ENCODE data around the gene LRRC47. TPM values are rescaled to one million over a fixed set of nuclear protein-coding genes. Genes with fewer than 3 reads are reported as not detected.

Gene LRRC47
- total RNA-seq, 1 experiment from 2014 or later = 65.1 TPM

- H2AK5ac ChIP-seq (ENCODE audit: insufficient read length, low read length) = no peak overlapping the region
- H3K56ac ChIP-seq (ENCODE audit: insufficient read length, low read depth, low read length) = no peak overlapping the region
- H3K27me3 ChIP-seq (ENCODE audit: insufficient read depth, low read length) = no peaks in the 10 kb centered on the region
- H3K9me3 ChIP-seq (ENCODE audit: control insufficient read depth, low read depth, low read length) = no peaks in the 10 kb centered on the region
- H3T11ph ChIP-seq (ENCODE audit: low read length) = no peak overlapping the region
- no peaks in the 10 kb centered on the region; the same call in 1 of the 2 replicates for H3K27me3 Mint-ChIP-seq (ENCODE audit: low read depth)
- H3K14ac ChIP-seq (ENCODE audit: insufficient read depth, low read length) = no peak overlapping the region
- H4K5ac ChIP-seq (ENCODE audit: insufficient read length, low read depth, low read length) = no peak overlapping the region
- no peak overlapping the region for H3K9ac ChIP-seq (ENCODE audit: extremely low read depth, insufficient read length, low read length)
- H3K36me3 Mint-ChIP-seq (ENCODE audit: insufficient read depth in 1 of 3, low read depth in 3 of 3) = peaks cover 53 to 63% (median 56%) of the 10 kb centered on the region in 3 experiments
- no peak for TF ChIP-seq CTCF (conservative IDR thresholded peaks at IDR 0.05)
- H3K79me2 ChIP-seq (ENCODE audit: insufficient read depth, low read length) = peaks cover 15% of the 10 kb centered on the region; the same call in 1 of the 2 replicates
- no peaks in the 10 kb centered on the region for H3K9me3 Mint-ChIP-seq
- no peak overlapping the region for H3K4ac ChIP-seq (ENCODE audit: low read depth, low read length)
- no peak overlapping the region for H4K91ac ChIP-seq (ENCODE audit: insufficient read length, low read depth, low read length)
- no peak overlapping the region for H2BK120ac ChIP-seq (ENCODE audit: low read depth, low read length, poor library complexity, severe bottlenecking)
- H3K18ac ChIP-seq (ENCODE audit: insufficient read length, low read depth, low read length) = no peak overlapping the region
- H2BK15ac ChIP-seq (ENCODE audit: low read depth, low read length) = no peak overlapping the region
- no peak overlapping the region for H2AFZ ChIP-seq (ENCODE audit: low read length)
- H3K4me2 ChIP-seq (ENCODE audit: insufficient read depth, insufficient read length, low read length) = no peak overlapping the region
- H3K23me2 ChIP-seq (ENCODE audit: insufficient read length, low read depth, low read length, poor library complexity, severe bottlenecking) = no peaks in the 10 kb centered on the region
- H4K8ac ChIP-seq (replicated peaks; ENCODE audit: insufficient read length, low read depth, low read length) = no peak overlapping the region
- H3K79me1 ChIP-seq (ENCODE audit: insufficient read depth, low read depth, low read length, poor library complexity, severe bottlenecking) = no peaks in the 10 kb centered on the region
- peak overlapping the region in 2 of 3 experiments; percentile 19 to 68; a peak in 1 of 7 replicates for H3K27ac Mint-ChIP-seq
- H3K27ac ChIP-seq (ENCODE audit: insufficient read length, low read depth, low read length) = no peak overlapping the region
- no peak for DNase-seq
- WGBS (ENCODE audit: extremely low coverage, insufficient read length, low lambda C conversion rate) = no CpG with 5 or more reads among the region's 10 CpGs
- H2BK5ac ChIP-seq (ENCODE audit: insufficient read length, low read length) = no peak overlapping the region
- H3K23ac ChIP-seq (ENCODE audit: insufficient read length, low read depth, low read length) = no peak overlapping the region
- no peaks in the 10 kb centered on the region for H4K20me1 ChIP-seq (ENCODE audit: control insufficient read depth, insufficient read depth, insufficient read length)
- H2BK12ac ChIP-seq (ENCODE audit: insufficient read length, low read depth, low read length) = no peak overlapping the region
- peaks cover 4% of the 10 kb centered on the region; the same call in 1 of the 2 replicates for H3K4me1 ChIP-seq (ENCODE audit: insufficient read depth, low read length)
- H2BK20ac ChIP-seq (ENCODE audit: low read depth, low read length, poor library complexity, severe bottlenecking) = no peak overlapping the region
- H3K4me3 Mint-ChIP-seq = no peak overlapping the region
- H3K4me1 Mint-ChIP-seq = peaks cover 14 to 24% of the 10 kb centered on the region in 2 experiments
Measured at GRCh38 chr1:3787349-3787715, 9.0 kb downstream of the LRRC47 start.
